ENCODE data around the gene TNFRSF8. TPM values are rescaled to one million over a fixed set of nuclear protein-coding genes. Genes with fewer than 3 reads are reported as not detected.

Gene TNFRSF8
- total RNA-seq, 2 experiments from 2014 or later, result 1.3 to 1.4 TPM

GRCh38 chr1:12152113-12152891 is 89.2 kb downstream of the TNFRSF8 start:
- ChIA-PET POLR2A (no interaction called here), CTCF (interaction anchor here (0.9 to 6.4 kb wide), 4 partner anchors 10 to 27 kb away, joined by 3 to 45 read pairs (median 12); no protein-coding TSS in a partner anchor)

GRCh38 chr1:12153181-12153785 is 90.2 kb downstream of the TNFRSF8 start:
- CTCF ChIA-PET, result interaction anchor here (1.8 to 3.9 kb wide), 2 partner anchors 9 to 25 kb away, joined by 6 to 17 read pairs; no protein-coding TSS in a partner anchor
- POLR2A ChIA-PET, result no interaction called here

- POLR2A ChIA-PET, result no interaction called here
- CTCF ChIA-PET, result no interaction called here
These were observed 92.2 kb downstream of the TNFRSF8 start for GRCh38 chr1:12155328-12155727.

GRCh38 chr1:12157366-12158231 is 94.5 kb downstream of the TNFRSF8 start:
- ChIA-PET CTCF (interaction anchor here (1.1 to 2.5 kb wide), 4 partner anchors 8 to 51 kb away, joined by 3 to 9 read pairs (median 4); no protein-coding TSS in a partner anchor), POLR2A (interaction anchor here (0.7 to 1.5 kb wide), 6 partner anchors 9 to 82 kb away, joined by 3 to 7 read pairs (median 3); partner anchors contain the start of gene TNFRSF1B)

GRCh38 chr1:12158357-12159092 is 95.4 kb downstream of the TNFRSF8 start:
- ChIA-PET CTCF (no interaction called here), POLR2A (interaction anchor here (0.7 to 1.5 kb wide), 3 partner anchors 12 to 83 kb away, joined by 3 to 4 read pairs (median 3); no protein-coding TSS in a partner anchor)

GRCh38 chr1:12159816-12160215 is 96.7 kb downstream of the TNFRSF8 start:
- CTCF ChIA-PET, result interaction anchor here (0.7 to 2.3 kb wide), 2 partner anchors 9 to 114 kb away, joined by 3 to 13 read pairs; no protein-coding TSS in a partner anchor
- POLR2A ChIA-PET, result interaction anchor here (0.6 to 1.1 kb wide), 3 partner anchors 10 to 458 kb away, joined by 3 to 5 read pairs (median 4); no protein-coding TSS in a partner anchor

- POLR2A ChIA-PET, result interaction anchor here (0.8 to 3.0 kb wide), 3 partner anchors 11 to 26 kb away, joined by 7 to 22 read pairs (median 15); no protein-coding TSS in a partner anchor
- CTCF ChIA-PET, result interaction anchor here (0.9 to 2.8 kb wide), 5 partner anchors 8 to 22 kb away, joined by 3 to 18 read pairs (median 9); no protein-coding TSS in a partner anchor
These were observed 98.2 kb downstream of the TNFRSF8 start for GRCh38 chr1:12161324-12161661.

GRCh38 chr1:12161662-12162458 is 98.8 kb downstream of the TNFRSF8 start:
- ChIA-PET CTCF (interaction anchor here (0.8 to 2.8 kb wide), 9 partner anchors 9 to 37 kb away, joined by 3 to 18 read pairs (median 4); no protein-coding TSS in a partner anchor), POLR2A (interaction anchor here (0.8 to 3.0 kb wide), 6 partner anchors 11 to 349 kb away, joined by 3 to 22 read pairs (median 8); no protein-coding TSS in a partner anchor)

GRCh38 chr1:12162459-12163137 is 99.5 kb downstream of the TNFRSF8 start:
- CTCF ChIA-PET, result interaction anchor here (0.7 to 2.8 kb wide), 10 partner anchors 9 to 39 kb away, joined by 3 to 18 read pairs (median 4); no protein-coding TSS in a partner anchor
- POLR2A ChIA-PET, result interaction anchor here (0.9 to 3.0 kb wide), 5 partner anchors 10 to 348 kb away, joined by 3 to 22 read pairs (median 9); no protein-coding TSS in a partner anchor

GRCh38 chr1:12163210-12163609 is 100.1 kb downstream of the TNFRSF8 start:
- ChIA-PET CTCF (interaction anchor here (0.7 to 2.8 kb wide), 7 partner anchors 8 to 39 kb away, joined by 3 to 18 read pairs (median 3); no protein-coding TSS in a partner anchor), POLR2A (interaction anchor here (1.9 to 3.0 kb wide), 3 partner anchors 10 to 15 kb away, joined by 9 to 22 read pairs (median 15); no protein-coding TSS in a partner anchor)

GRCh38 chr1:12164210-12164609 is 101.1 kb downstream of the TNFRSF8 start:
- POLR2A ChIA-PET, result interaction anchor here (0.6 kb wide), 1 partner anchor 145 kb away, joined by 8 read pairs; the partner anchor contains the start of gene MIIP

GRCh38 chr1:12165342-12165741 is 102.2 kb downstream of the TNFRSF8 start:
- CTCF ChIA-PET, result interaction anchor here (1.1 to 1.3 kb wide), 2 partner anchors 14 to 37 kb away, joined by 3 read pairs; no protein-coding TSS in a partner anchor
- POLR2A ChIA-PET, result interaction anchor here (5.1 kb wide), 1 partner anchor 13 kb away, joined by 25 read pairs; no protein-coding TSS in a partner anchor

More at GRCh38 chr1:12164210-12164609, 101.1 kb downstream of the TNFRSF8 start:
- CTCF ChIA-PET, result interaction anchor here (1.0 kb wide), 1 partner anchor 40 kb away, joined by 3 read pairs; no protein-coding TSS in a partner anchor

- CTCF ChIA-PET, result interaction anchor here (1.4 kb wide), 1 partner anchor 31 kb away, joined by 3 read pairs; no protein-coding TSS in a partner anchor
- POLR2A ChIA-PET, result interaction anchor here (0.6 to 5.1 kb wide), 4 partner anchors 9 to 32 kb away, joined by 3 to 25 read pairs (median 6); no protein-coding TSS in a partner anchor
These were observed 103.9 kb downstream of the TNFRSF8 start, which contains the start of gene TNFRSF1B for GRCh38 chr1:12166834-12167492. TSS of gene TNFRSF1B (plus strand) at chr1:12166991. CDS start at chr1:12167092, 101 bp downstream.

GRCh38 chr1:12167493-12168429 is 104.7 kb downstream of the TNFRSF8 start:
- ChIA-PET POLR2A (interaction anchor here (0.6 to 5.1 kb wide), 5 partner anchors 10 to 260 kb away, joined by 3 to 25 read pairs (median 3); no protein-coding TSS in a partner anchor), CTCF (interaction anchor here (1.4 to 2.0 kb wide), 2 partner anchors 11 to 43 kb away, joined by 4 to 6 read pairs; no protein-coding TSS in a partner anchor)
